Neural crest cell (in vitro differentiated cells): ENCODE measurements around the gene PCNX1. TPM values are rescaled to one million over a fixed set of nuclear protein-coding genes. Genes with fewer than 3 reads are reported as not detected.
A peak's percentile ranks its signal among the peaks of the same experiment; 100 is the strongest.

ENCODE experiments used
- DNase-seq: peaks from one replicate; pipeline ENCODE4 v3.0.0; 2021; ENCODE audit warnings: low read depth, mixed read lengths, low spot score
- H3K27ac Mint-ChIP-seq: one replicate; pipeline ENCODE4 v1.8.0; 2021; ENCODE audit warnings: mild to moderate bottlenecking, mixed read lengths; ENCODE audit not compliant: unreplicated experiment
- H3K27me3 Mint-ChIP-seq: 2 replicates; pipeline ENCODE4 v1.8.0; 2021; ENCODE audit warnings: low read depth, mild to moderate bottlenecking, mixed read lengths
- H3K36me3 Mint-ChIP-seq: 2 replicates; pipeline ENCODE4 v1.8.0; 2021; ENCODE audit warnings: low read depth, mild to moderate bottlenecking, mixed read lengths
- H3K4me1 Mint-ChIP-seq: 2 replicates; pipeline ENCODE4 v1.8.0; 2021; ENCODE audit warnings: mixed read lengths
- H3K4me3 Mint-ChIP-seq: one replicate; pipeline ENCODE4 v1.8.0; 2021; ENCODE audit warnings: mild to moderate bottlenecking, mixed read lengths
- H3K9me3 Mint-ChIP-seq: 2 replicates; pipeline ENCODE4 v1.8.0; 2021; ENCODE audit warnings: mixed read lengths
- total RNA-seq: library from RNA; stranded (reverse); gene quantifications from 2 replicates; pipeline ENCODE4 v1.2.1, GENCODE V29; 2021
- TF ChIP-seq, protein P1 (sequence below): fragments of 200-600 bp; sonication (generic); conservative IDR thresholded peaks from 2 replicates; pipeline ENCODE4 v1.5.0; 2021; ENCODE audit warnings: antibody characterized with exemption, mild to moderate bottlenecking

Gene PCNX1
- total RNA-seq, 1 donor from 2014 or later = 50.3 TPM

DNA sequence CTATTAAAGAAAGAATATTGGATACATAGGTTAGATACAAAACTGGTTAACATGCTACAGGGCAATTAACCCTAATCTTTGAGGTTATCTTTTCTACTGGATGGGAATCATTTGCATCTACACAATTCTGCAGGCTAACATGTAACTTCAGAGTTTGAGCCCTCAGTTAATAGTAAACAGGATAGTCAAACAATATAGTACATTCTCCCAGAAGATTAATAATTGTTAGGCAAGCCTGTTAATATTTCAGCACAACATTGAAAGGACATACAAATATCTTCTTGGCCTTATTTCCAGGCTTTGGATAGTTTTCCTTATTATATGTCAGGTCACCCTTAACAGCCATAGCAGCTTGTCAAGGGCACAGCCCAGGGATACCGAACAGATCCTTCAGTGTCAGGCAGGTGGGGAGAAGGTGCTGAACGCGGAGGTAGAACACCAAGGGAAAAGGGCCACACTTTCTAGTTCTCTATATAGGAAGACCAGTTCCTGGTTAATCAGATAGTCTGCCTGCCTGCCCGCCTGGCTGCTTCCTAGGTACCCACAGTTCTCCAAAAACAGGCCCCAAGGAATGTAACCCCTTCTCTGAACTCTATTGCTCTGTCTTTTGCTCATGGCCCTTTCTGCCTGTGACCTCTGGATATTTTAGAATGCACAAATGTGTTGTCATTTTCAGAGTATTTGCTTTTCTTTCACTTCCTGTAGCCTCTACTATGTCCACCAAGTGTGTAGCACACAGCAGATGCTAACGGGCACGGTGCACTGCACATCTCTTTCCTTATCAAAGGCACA is 256.0 kb downstream of the PCNX1 start:
- Mint-ChIP-seq H3K4me1 (no peaks in the 10 kb centered on the region), H3K27ac (peak overlapping the region; percentile 10), H3K9me3 (peaks cover 7% of the 10 kb centered on the region), H3K36me3 (peaks cover 3% of the 10 kb centered on the region), H3K4me3 (no peak overlapping the region), H3K27me3 (no peaks in the 10 kb centered on the region)
- no peak for DNase-seq
- TF ChIP-seq, protein P1, sequence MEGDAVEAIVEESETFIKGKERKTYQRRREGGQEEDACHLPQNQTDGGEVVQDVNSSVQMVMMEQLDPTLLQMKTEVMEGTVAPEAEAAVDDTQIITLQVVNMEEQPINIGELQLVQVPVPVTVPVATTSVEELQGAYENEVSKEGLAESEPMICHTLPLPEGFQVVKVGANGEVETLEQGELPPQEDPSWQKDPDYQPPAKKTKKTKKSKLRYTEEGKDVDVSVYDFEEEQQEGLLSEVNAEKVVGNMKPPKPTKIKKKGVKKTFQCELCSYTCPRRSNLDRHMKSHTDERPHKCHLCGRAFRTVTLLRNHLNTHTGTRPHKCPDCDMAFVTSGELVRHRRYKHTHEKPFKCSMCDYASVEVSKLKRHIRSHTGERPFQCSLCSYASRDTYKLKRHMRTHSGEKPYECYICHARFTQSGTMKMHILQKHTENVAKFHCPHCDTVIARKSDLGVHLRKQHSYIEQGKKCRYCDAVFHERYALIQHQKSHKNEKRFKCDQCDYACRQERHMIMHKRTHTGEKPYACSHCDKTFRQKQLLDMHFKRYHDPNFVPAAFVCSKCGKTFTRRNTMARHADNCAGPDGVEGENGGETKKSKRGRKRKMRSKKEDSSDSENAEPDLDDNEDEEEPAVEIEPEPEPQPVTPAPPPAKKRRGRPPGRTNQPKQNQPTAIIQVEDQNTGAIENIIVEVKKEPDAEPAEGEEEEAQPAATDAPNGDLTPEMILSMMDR = no peak

DNA sequence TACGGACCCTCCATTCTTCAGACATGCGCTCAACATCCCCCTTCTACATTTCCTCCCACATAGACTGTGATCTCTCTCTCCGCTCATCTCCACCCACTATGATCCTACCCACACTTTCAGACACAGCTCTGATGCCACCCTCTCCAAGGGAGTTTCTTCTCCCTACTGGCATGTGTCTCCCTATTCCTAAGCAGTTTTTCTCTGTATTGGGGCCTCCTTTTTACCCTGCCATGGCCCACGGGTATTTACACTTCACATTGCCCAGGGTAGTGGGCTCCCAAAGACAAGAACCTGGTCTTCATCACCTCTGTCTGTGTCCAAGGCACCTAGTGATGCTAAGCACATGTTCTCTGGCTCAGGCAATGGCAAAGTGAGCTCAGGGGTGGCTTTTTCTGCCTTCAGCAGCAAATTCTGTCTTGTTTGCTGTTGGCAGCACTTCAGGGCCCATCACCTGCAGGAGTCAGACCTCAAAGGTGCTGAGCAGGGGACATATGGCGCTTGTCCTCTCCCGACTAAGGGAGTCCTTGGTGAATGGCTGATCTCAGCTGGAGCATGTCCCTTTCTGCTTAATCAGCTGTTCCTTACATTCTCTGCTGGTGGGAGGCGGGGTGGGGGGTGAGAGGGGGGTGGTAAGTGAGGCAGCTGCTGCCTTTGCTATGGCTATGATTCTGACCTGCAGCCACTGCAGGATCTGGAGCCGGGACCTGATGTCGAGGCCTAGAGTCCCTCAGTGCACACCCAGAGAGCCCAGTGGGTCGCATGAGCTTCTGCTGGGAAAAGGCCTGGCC is 256.8 kb downstream of the PCNX1 start:
- Mint-ChIP-seq H3K9me3 (peaks cover 6% of the 10 kb centered on the region), H3K27ac (peak overlapping the region; percentile 19), H3K36me3 (peaks cover 1% of the 10 kb centered on the region), H3K27me3 (no peaks in the 10 kb centered on the region), H3K4me3 (no peak overlapping the region), H3K4me1 (no peaks in the 10 kb centered on the region)
- TF ChIP-seq, protein P1 = no peak
- DNase-seq = no peak

Other genes with a start within 250 kb of the PCNX1 start
- 10.3 and 11.2 TPM in 2 replicates for gene MAP3K9, start 97.9 kb upstream of the PCNX1 start, total RNA-seq